Spleen (tissue), 11 donors: ENCODE measurements around the gene CHN1. TPM values are rescaled to one million over a fixed set of nuclear protein-coding genes. Genes with fewer than 3 reads are reported as not detected.

Experiments used
- DNase-seq: peaks from one replicate; pipeline ENCODE4 v3.0.0-alpha.2; 2020
- H3K27ac ChIP-seq, 8 donors: fragments of 200-600 bp; sonication (generic) in 7 of 8; 1 replicate in 4 of 8; 2 replicates in 4 of 8; pipeline versions ENCODE4 v1.5.0 to v1.8.0; 2016 to 2021; ENCODE audit warnings: inconsistent platforms in 4 of 8, mild to moderate bottlenecking in 4 of 8, moderate library complexity in 1 of 8
- H3K27me3 ChIP-seq, 7 donors: fragments of 200-600 bp; sonication (generic) in 6 of 7; replicated peaks in 1 of 7; 1 replicate in 4 of 7; 2 replicates in 3 of 7; pipeline versions ENCODE4 v1.5.0 to v1.8.0; 2016 to 2021; ENCODE audit warnings: inconsistent platforms in 3 of 7, mild to moderate bottlenecking in 1 of 7
- H3K36me3 ChIP-seq, 6 donors: fragments of 200-600 bp; sonication (generic) in 5 of 6; 1 replicate in 4 of 6; 2 replicates in 2 of 6; pipeline versions ENCODE4 v1.5.0 to v1.8.0; 2016 to 2021; ENCODE audit warnings: inconsistent platforms in 2 of 6
- H3K4me1 ChIP-seq, 6 donors: fragments of 200-600 bp; sonication (generic) in 5 of 6; 1 replicate in 3 of 6; 2 replicates in 3 of 6; pipeline versions ENCODE4 v1.5.0 to v1.8.0; 2016 to 2021; ENCODE audit warnings: inconsistent platforms in 3 of 6
- H3K4me3 ChIP-seq, 8 donors: fragments of 200-600 bp; sonication (generic) in 7 of 8; 1 replicate in 4 of 8; 2 replicates in 4 of 8; pipeline versions ENCODE4 v1.5.0 to v1.8.0; 2016 to 2021; ENCODE audit warnings: inconsistent platforms in 4 of 8, mild to moderate bottlenecking in 4 of 8, moderate library complexity in 2 of 8
- H3K9me3 ChIP-seq, 8 donors: fragments of 200-600 bp; sonication (generic) in 7 of 8; 1 replicate in 4 of 8; 2 replicates in 4 of 8; pipeline versions ENCODE4 v1.5.0 to v1.8.0; 2016 to 2021; ENCODE audit warnings: inconsistent platforms in 4 of 8
- POLR2A ChIP-seq, 3 donors: fragments of 450-650 bp; IDR thresholded peaks; one replicate each; pipeline ENCODE4 v1.5.1; 2017; ENCODE audit warnings: antibody characterized with exemption in 3 of 3, mild to moderate bottlenecking in 1 of 3
- POLR2AphosphoS5 ChIP-seq, 3 donors: sonication (generic); formaldehyde crosslinking; IDR thresholded peaks; one replicate each; pipeline ENCODE4 v1.5.1; 2017; ENCODE audit warnings: antibody characterized with exemption in 3 of 3
- WGBS, 5 donors: extraction: QIAGEN DNeasy Blood & Tissue Kit in 3 of 5; methylation state at CpG; one replicate each; pipeline versions ENCODE4 v1.1.5 to v1.1.7; 2013 to 2018; 5-methylcytosine and 5-hydroxymethylcytosine counted together
- intact Hi-C: fragments of 100-400 bp; cut with DNase I; formaldehyde crosslinking; loops from one replicate; pipeline ENCODE4 v1.15.0; 2023; ENCODE audit warnings: low total_unique reads
- polyA plus RNA-seq, 3 donors: library from polyadenylated mRNA; stranded (reverse); fragments of 200-250 nt; gene quantifications; one replicate each; pipeline ENCODE4 v1.2.1, GENCODE V29; 2013
- total RNA-seq, 7 donors: library from RNA; depleted of rRNA in 3 of 7; stranded (reverse); fragments of >200 nt in 3 of 7; fragmentation: NEBNext Ultra II Directional in 4 of 7; extraction: Animal tissue kit (Norgen Biotek cat#: 25700) in 4 of 7; gene quantifications; one replicate each; pipeline versions ENCODE4 v1.1.0 to v1.2.1, GENCODE V29; 2016 to 2021
- TF ChIP-seq, protein P1 (sequence below), 11 experiments: fragments of 200-600 bp in 7 of 11; fragments of 450-650 bp in 4 of 11; sonication (generic) in 4 of 11; IDR thresholded peaks in 8 of 11; conservative IDR thresholded peaks in 3 of 11; 1 replicate in 7 of 11; 2 replicates in 4 of 11; pipeline versions ENCODE4 v1.4.0 to v1.8.0; 2016 to 2021; ENCODE audit warnings: antibody characterized with exemption in 11 of 11, inconsistent platforms in 4 of 11, mild to moderate bottlenecking in 1 of 11
- donor health status: healthy with polysubstance abuse.
- donor health status: DM: no; HTN: no; CAD: no; lungs with moderate emphysema.
- donor health status: DM: no; HTN: no; CAD: no.
- donor health status: Bipolar disorder and iron deficiency.
- donor health status: healthy.
- donor health status: DM: no; HTN: no; CAD: no.
- donor health status: DM: yes; HTN: yes; CAD: no.

Gene CHN1
- total and polyA plus RNA-seq, 10 donors = 5.4 to 14.6 (median 9.7) TPM

DNA sequence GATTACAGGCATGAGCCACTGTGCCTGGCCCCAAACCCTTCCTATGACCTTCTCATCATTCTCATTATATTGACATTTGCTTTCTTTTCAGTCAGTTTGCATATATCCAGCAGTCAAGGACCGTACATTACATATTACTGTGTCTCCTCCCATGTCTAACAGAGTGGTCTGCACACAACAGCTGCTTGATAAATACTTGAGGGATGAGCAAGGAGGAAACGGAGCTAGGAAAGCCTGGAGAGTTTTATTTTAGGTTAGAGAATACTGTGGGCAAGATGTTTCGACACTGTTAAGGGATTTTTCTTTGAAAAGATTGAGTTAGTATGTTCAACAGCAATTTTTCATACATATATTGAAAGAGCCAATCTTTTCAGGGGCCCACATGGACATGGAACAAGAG lies 164.7 kb downstream of the CHN1 start:
- H3K9me3 ChIP-seq = no peaks in the 10 kb centered on the region
- H3K4me1 ChIP-seq = no peaks in the 10 kb centered on the region
- no peaks in the 10 kb centered on the region for H3K36me3 ChIP-seq
- 81 to 87% (median 85%) methylated on average over 3 of the region's 3 CpGs for WGBS, 5 donors
- intact Hi-C loops = no loop called here
- TF ChIP-seq POLR2AphosphoS5 (IDR thresholded peaks at IDR 0.05) (no peak), POLR2A (IDR thresholded peaks at IDR 0.05) (no peak)
- TF ChIP-seq, protein P1, sequence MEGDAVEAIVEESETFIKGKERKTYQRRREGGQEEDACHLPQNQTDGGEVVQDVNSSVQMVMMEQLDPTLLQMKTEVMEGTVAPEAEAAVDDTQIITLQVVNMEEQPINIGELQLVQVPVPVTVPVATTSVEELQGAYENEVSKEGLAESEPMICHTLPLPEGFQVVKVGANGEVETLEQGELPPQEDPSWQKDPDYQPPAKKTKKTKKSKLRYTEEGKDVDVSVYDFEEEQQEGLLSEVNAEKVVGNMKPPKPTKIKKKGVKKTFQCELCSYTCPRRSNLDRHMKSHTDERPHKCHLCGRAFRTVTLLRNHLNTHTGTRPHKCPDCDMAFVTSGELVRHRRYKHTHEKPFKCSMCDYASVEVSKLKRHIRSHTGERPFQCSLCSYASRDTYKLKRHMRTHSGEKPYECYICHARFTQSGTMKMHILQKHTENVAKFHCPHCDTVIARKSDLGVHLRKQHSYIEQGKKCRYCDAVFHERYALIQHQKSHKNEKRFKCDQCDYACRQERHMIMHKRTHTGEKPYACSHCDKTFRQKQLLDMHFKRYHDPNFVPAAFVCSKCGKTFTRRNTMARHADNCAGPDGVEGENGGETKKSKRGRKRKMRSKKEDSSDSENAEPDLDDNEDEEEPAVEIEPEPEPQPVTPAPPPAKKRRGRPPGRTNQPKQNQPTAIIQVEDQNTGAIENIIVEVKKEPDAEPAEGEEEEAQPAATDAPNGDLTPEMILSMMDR (IDR thresholded peaks at IDR 0.05 in 8 of 11, conservative IDR thresholded peaks at IDR 0.05 in 3 of 11) = no peak
- H3K27ac ChIP-seq = no peak overlapping the region
- no peak overlapping the region for H3K4me3 ChIP-seq
- no peak for DNase-seq
- no peaks in the 10 kb centered on the region for H3K27me3 ChIP-seq

DNA sequence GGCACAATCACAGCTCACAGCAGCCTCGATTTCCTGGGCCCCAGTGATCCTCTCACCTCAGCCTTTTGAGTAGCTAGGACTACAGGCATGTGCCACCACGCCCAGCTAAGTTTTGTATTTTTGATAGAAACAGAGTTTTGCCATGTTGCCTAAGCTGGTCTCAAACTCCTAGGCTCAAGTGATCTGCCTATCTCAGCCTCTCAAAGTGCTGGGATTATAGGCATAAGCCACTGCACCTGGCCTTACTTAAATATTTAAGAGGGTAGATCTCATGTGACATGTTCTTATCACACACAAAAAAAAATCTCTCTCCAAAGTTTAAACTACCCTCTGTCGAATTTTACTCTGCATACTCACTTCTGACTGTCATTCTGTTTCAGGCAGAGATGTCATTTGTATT lies 165.5 kb downstream of the CHN1 start:
- Histone ChIP-seq H3K4me3 (no peak overlapping the region), H3K9me3 (no peaks in the 10 kb centered on the region), H3K27me3 (no peaks in the 10 kb centered on the region), H3K4me1 (no peaks in the 10 kb centered on the region), H3K36me3 (no peaks in the 10 kb centered on the region), H3K27ac (no peak overlapping the region)
- intact Hi-C loops = no loop called here
- no peak for DNase-seq
- TF ChIP-seq POLR2A (IDR thresholded peaks at IDR 0.05) = no peak
- TF ChIP-seq POLR2AphosphoS5 (IDR thresholded peaks at IDR 0.05) = no peak
- TF ChIP-seq, protein P1 (IDR thresholded peaks at IDR 0.05 in 8 of 11, conservative IDR thresholded peaks at IDR 0.05 in 3 of 11) = no peak
- 73 to 93% (median 78%) methylated on average over 3 of the region's 3 CpGs for WGBS, 5 donors

DNA sequence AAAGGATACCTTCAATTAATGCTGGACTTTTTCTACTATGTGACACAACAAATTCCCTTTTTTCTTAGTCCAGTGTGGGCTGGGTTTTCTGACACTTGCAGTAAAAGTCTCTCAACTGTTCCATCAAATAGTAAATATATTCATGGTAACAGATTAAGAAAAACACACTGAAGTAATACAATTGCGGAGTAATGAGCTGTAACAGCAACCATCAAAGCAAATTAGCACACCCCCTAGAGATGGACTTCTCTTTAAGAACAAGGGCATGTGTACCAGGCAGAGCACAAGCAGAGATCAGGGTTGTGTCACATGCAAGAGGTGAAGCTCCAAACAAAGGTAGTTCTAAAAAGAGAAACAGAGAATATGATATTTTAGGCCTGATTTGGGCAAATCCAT lies 168.2 kb downstream of the CHN1 start:
- 95 to 100% (median 100%) methylated on average over 1 of the region's 1 CpG for WGBS, 5 donors
- Histone ChIP-seq H3K9me3 (peaks cover 0 to 9% (median 0%) of the 10 kb centered on the region in 8 donors), H3K27me3 (no peaks in the 10 kb centered on the region), H3K27ac (no peak overlapping the region), H3K4me1 (no peaks in the 10 kb centered on the region), H3K36me3 (no peaks in the 10 kb centered on the region), H3K4me3 (no peak overlapping the region)
- no peak for DNase-seq
- TF ChIP-seq POLR2A (IDR thresholded peaks at IDR 0.05) (no peak), POLR2AphosphoS5 (IDR thresholded peaks at IDR 0.05) (no peak)
- TF ChIP-seq, protein P1 (IDR thresholded peaks at IDR 0.05 in 8 of 11, conservative IDR thresholded peaks at IDR 0.05 in 3 of 11) = no peak
- intact Hi-C loops = no loop called here

DNA sequence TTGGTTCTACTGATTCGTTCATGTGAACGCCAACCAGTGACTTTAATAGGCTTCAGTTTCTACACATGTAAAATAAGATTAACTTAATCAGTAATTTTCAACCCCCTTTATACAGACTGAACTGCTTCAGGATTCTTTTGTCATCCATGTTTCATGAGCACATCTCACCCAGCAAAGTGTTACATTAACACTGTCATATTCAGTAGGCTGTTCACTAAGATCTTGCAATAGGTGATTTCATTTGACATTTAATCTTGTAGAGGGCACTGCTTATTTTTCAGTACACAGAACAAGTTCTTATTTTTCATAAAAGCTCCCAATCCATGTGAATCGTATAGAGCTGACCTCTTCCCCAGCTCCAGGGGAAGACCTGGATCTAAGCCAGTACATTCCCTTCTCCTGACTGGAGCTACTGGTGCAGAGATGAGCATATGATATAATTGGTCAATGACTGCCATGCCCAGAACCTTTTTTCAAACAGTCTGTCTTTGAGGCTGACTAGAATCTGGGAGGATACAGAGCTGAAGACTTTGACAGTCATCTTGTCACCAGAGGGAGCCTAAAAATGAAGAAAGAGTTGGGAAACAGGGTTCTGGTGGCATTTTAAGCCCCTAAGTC lies 168.7 kb downstream of the CHN1 start:
- intact Hi-C loops = no loop called here
- no peak for DNase-seq
- TF ChIP-seq, protein P1 (IDR thresholded peaks at IDR 0.05 in 8 of 11, conservative IDR thresholded peaks at IDR 0.05 in 3 of 11) = no peak
- TF ChIP-seq POLR2A (IDR thresholded peaks at IDR 0.05) = no peak
- TF ChIP-seq POLR2AphosphoS5 (IDR thresholded peaks at IDR 0.05) = no peak
- Histone ChIP-seq H3K4me3 (no peak overlapping the region), H3K27ac (no peak overlapping the region), H3K36me3 (no peaks in the 10 kb centered on the region), H3K4me1 (no peaks in the 10 kb centered on the region), H3K27me3 (no peaks in the 10 kb centered on the region), H3K9me3 (peaks cover 0 to 9% (median 0%) of the 10 kb centered on the region in 8 donors)
- 80 to 95% (median 94%) methylated on average over 3 of the region's 3 CpGs for WGBS, 5 donors
